Measurements from ENCODE around the gene CSRP2. TPM values are rescaled to one million over a fixed set of nuclear protein-coding genes. Genes with fewer than 3 reads are reported as not detected.
A peak's percentile ranks its signal among the peaks of the same experiment; 100 is the strongest.

Gene CSRP2
- total and polyA plus RNA-seq, 2 of the 13 experiments (the other 11 are each of a cell fraction or from before 2014, with no cell fraction given), result 7.2 to 8.0 TPM

GRCh38 chr12:76879710-76880518, 1.1 kb upstream of the CSRP2 start (continued):
- TF ChIP-seq, protein P1, sequence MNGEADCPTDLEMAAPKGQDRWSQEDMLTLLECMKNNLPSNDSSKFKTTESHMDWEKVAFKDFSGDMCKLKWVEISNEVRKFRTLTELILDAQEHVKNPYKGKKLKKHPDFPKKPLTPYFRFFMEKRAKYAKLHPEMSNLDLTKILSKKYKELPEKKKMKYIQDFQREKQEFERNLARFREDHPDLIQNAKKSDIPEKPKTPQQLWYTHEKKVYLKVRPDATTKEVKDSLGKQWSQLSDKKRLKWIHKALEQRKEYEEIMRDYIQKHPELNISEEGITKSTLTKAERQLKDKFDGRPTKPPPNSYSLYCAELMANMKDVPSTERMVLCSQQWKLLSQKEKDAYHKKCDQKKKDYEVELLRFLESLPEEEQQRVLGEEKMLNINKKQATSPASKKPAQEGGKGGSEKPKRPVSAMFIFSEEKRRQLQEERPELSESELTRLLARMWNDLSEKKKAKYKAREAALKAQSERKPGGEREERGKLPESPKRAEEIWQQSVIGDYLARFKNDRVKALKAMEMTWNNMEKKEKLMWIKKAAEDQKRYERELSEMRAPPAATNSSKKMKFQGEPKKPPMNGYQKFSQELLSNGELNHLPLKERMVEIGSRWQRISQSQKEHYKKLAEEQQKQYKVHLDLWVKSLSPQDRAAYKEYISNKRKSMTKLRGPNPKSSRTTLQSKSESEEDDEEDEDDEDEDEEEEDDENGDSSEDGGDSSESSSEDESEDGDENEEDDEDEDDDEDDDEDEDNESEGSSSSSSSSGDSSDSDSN (CRISPR knock-in tag; IDR thresholded peaks at IDR 0.05), result no peak

- peak; percentile 82 for ATAC-seq
- H2AFZ ChIP-seq (ENCODE audit: low read length), result peak overlapping the region; percentile 70
- no peaks in the 10 kb centered on the region for H3K79me2 ChIP-seq (ENCODE audit: insufficient read depth, low read length)
- H3K9ac ChIP-seq (ENCODE audit: insufficient read depth, low read depth, low read length), result peak overlapping the region; percentile 64
- ChIA-PET POLR2A (no interaction called here), CTCF (ENCODE audit: low intra/inter-chr PET ratio, low total read pairs) (no interaction called here)
- no TSS peak for BruUV-seq (replicated peaks)
- in situ Hi-C loops (cut with HindIII; ENCODE audit: extremely low pct_ligation_motif_present, low pct_unique_long_range_greater_than_20kb), result no loop called here
- H3K9me3 ChIP-seq (ENCODE audit: low read length), result no peaks in the 10 kb centered on the region
- H3K36me3 ChIP-seq (replicated peaks in 1 of 2; ENCODE audit: control insufficient read depth in 1 of 2, insufficient read depth in 2 of 2, low read length in 2 of 2), result no peaks in the 10 kb centered on the region
- H4K20me1 ChIP-seq (ENCODE audit: insufficient read depth, low read length), result no peaks in the 10 kb centered on the region
- WGBS (ENCODE audit: low lambda C conversion rate), result 3% methylated on average over 18 of the region's 44 CpGs
- H3K4me1 ChIP-seq (ENCODE audit: insufficient read depth, low read length), result peaks cover 24% of the 10 kb centered on the region
- intact Hi-C loops (cut with micrococcal nuclease; ENCODE audit: unreplicated experiment), result loop anchor here (2.0 kb wide), 1 partner anchor 257 kb away; no protein-coding TSS in a partner anchor
- peak overlapping the region; percentile 72 to 85 (median 77) for H3K4me3 ChIP-seq (replicated peaks in 1 of 3; ENCODE audit: insufficient read depth in 1 of 3, low read depth in 2 of 3, low read length in 3 of 3)
- H3K27ac ChIP-seq (ENCODE audit: extremely low read length, insufficient read depth, low read length), result no peak overlapping the region
- DNase-seq (ENCODE audit: low spot score), result peak; percentile 23
- peaks cover 0 to 5% of the 10 kb centered on the region in 2 experiments; a peak in 1 of 5 replicates for H3K27me3 ChIP-seq (ENCODE audit: control insufficient read depth in 1 of 2, insufficient read depth in 2 of 2, low read length in 2 of 2)
- FAIRE-seq, result no peak
- H3K4me2 ChIP-seq (ENCODE audit: low read depth, low read length), result peak overlapping the region; percentile 93
- TF ChIP-seq KMT2B (CRISPR knock-in tag; IDR thresholded peaks at IDR 0.05) (no peak), HHEX (CRISPR knock-in tag; IDR thresholded peaks at IDR 0.05) (no peak), ZHX1 (CRISPR knock-in tag; IDR thresholded peaks at IDR 0.05; ENCODE audit: low read depth) (no peak), HINFP (CRISPR knock-in tag; IDR thresholded peaks at IDR 0.05; ENCODE audit: low read depth) (no peak), SIN3A (IDR thresholded peaks at IDR 0.05; ENCODE audit: borderline replicate concordance, low read depth, low read length) (no peak), SRSF1 (optimal IDR thresholded peaks at IDR 0.05; ENCODE audit: low read depth, low read length) (peak; percentile 72), CENPX (CRISPR knock-in tag; IDR thresholded peaks at IDR 0.05) (no peak), ZNF20 (CRISPR knock-in tag; IDR thresholded peaks at IDR 0.05) (no peak)
- TF ChIP-seq, protein P2, sequence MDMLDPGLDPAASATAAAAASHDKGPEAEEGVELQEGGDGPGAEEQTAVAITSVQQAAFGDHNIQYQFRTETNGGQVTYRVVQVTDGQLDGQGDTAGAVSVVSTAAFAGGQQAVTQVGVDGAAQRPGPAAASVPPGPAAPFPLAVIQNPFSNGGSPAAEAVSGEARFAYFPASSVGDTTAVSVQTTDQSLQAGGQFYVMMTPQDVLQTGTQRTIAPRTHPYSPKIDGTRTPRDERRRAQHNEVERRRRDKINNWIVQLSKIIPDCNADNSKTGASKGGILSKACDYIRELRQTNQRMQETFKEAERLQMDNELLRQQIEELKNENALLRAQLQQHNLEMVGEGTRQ (IDR thresholded peaks at IDR 0.05; ENCODE audit: low read depth, low read length), result no peak
- TF ChIP-seq, protein P2 (CRISPR knock-in tag; IDR thresholded peaks at IDR 0.05; ENCODE audit: borderline replicate concordance), result no peak
Observed at GRCh38 chr12:76878099-76878898, 520 bp downstream of the CSRP2 start.

All from HepG2 (cell line).